Putamen (tissue), 1 donor: ENCODE measurements around the gene A4GALT.

Experiments
- DNase-seq: peaks from one replicate; pipeline ENCODE4 v3.0.0-alpha.2; 2016; ENCODE audit warnings: low spot score

The A4GALT gene

GRCh38 chr22:42701694-42702093, 19.0 kb downstream of the A4GALT start:
- no peak for DNase-seq

GRCh38 chr22:42700901-42701300, 19.8 kb downstream of the A4GALT start:
- DNase-seq, result no peak

- DNase-seq, result no peak
Measured at GRCh38 chr22:42700355-42700754, 20.3 kb downstream of the A4GALT start.

- DNase-seq, result no peak
Measured at GRCh38 chr22:42699976-42700352, 20.7 kb downstream of the A4GALT start.

- DNase-seq, result no peak
Measured at GRCh38 chr22:42699281-42699975, 21.2 kb downstream of the A4GALT start.

- DNase-seq, result no peak
Measured at GRCh38 chr22:42697542-42698013, 23.1 kb downstream of the A4GALT start.

- DNase-seq, result no peak
Measured at GRCh38 chr22:42696331-42696967, 24.2 kb downstream of the A4GALT start.

GRCh38 chr22:42695294-42695693, 25.4 kb downstream of the A4GALT start:
- no peak for DNase-seq

GRCh38 chr22:42693763-42694683, 26.6 kb downstream of the A4GALT start:
- no peak for DNase-seq

GRCh38 chr22:42693055-42693762, 27.5 kb downstream of the A4GALT start:
- DNase-seq, result no peak

GRCh38 chr22:42692239-42693054, 28.2 kb downstream of the A4GALT start:
- DNase-seq, result no peak

- no peak for DNase-seq
Measured at GRCh38 chr22:42691440-42691839, 29.2 kb downstream of the A4GALT start.

- peak; percentile 22 for DNase-seq
Measured at GRCh38 chr22:42688241-42689211, 32.1 kb downstream of the A4GALT start.

- DNase-seq, result no peak
Measured at GRCh38 chr22:42686756-42687491, 33.7 kb downstream of the A4GALT start.

- no peak for DNase-seq
Measured at GRCh38 chr22:42685941-42686653, 34.6 kb downstream of the A4GALT start.

- DNase-seq, result no peak
Measured at GRCh38 chr22:42684462-42685195, 36.0 kb downstream of the A4GALT start.

- peak; percentile 16 for DNase-seq
Measured at GRCh38 chr22:42683578-42684283, 36.9 kb downstream of the A4GALT start.
